NCI-H1092 treated with DMSO at 0.1 percent for 48 hours (cell line): ENCODE results near the gene DAD1.

Source experiments
- DNase-seq: peaks from one replicate; lab custom pipeline; 2025; lab: John Stamatoyannopoulos, UW

Gene DAD1

GRCh38 chr14:22536853-22537338 is 52.1 kb downstream of the DAD1 start:
- DNase-seq, result no peak

GRCh38 chr14:22535916-22536315 is 53.1 kb downstream of the DAD1 start:
- DNase-seq, result no peak

- DNase-seq, result no peak
Observed at GRCh38 chr14:22535126-22535525, 53.9 kb downstream of the DAD1 start.

GRCh38 chr14:22534547-22534946 is 54.5 kb downstream of the DAD1 start:
- no peak for DNase-seq

- no peak for DNase-seq
Observed at GRCh38 chr14:22533739-22534359, 55.2 kb downstream of the DAD1 start.

GRCh38 chr14:22533057-22533704 is 55.8 kb downstream of the DAD1 start:
- no peak for DNase-seq

GRCh38 chr14:22532345-22533056 is 56.5 kb downstream of the DAD1 start:
- no peak for DNase-seq

GRCh38 chr14:22531451-22532344 is 57.3 kb downstream of the DAD1 start:
- no peak for DNase-seq

GRCh38 chr14:22530127-22530526 is 58.9 kb downstream of the DAD1 start:
- DNase-seq, result no peak

- DNase-seq, result no peak
Observed at GRCh38 chr14:22526744-22527143, 62.3 kb downstream of the DAD1 start.

- no peak for DNase-seq
Observed at GRCh38 chr14:22526218-22526617, 62.8 kb downstream of the DAD1 start.

GRCh38 chr14:22524784-22525161 is 64.3 kb downstream of the DAD1 start:
- DNase-seq, result no peak

GRCh38 chr14:22524115-22524783 is 64.8 kb downstream of the DAD1 start:
- no peak for DNase-seq

- no peak for DNase-seq
Observed at GRCh38 chr14:22523283-22523682, 65.7 kb downstream of the DAD1 start.

GRCh38 chr14:22522466-22522957 is 66.5 kb downstream of the DAD1 start:
- no peak for DNase-seq

GRCh38 chr14:22521449-22522239 is 67.4 kb downstream of the DAD1 start:
- no peak for DNase-seq

- no peak for DNase-seq
Observed at GRCh38 chr14:22520796-22521195, 68.2 kb downstream of the DAD1 start.

GRCh38 chr14:22519877-22520685 is 68.9 kb downstream of the DAD1 start:
- DNase-seq, result no peak

- no peak for DNase-seq
Observed at GRCh38 chr14:22518073-22518472, 71.0 kb downstream of the DAD1 start.
